ENCODE measurements around the gene DDX54. TPM values are rescaled to one million over a fixed set of nuclear protein-coding genes. Genes with fewer than 3 reads are reported as not detected.

Gene DDX54
- polyA plus RNA-seq, 3 donors: 7.9 to 32.2 (median 13.6) TPM

GRCh38 chr12:113234483-113234882 is 49.2 kb upstream of the DDX54 start:
- Mint-ChIP-seq H3K9me3 (no peaks in the 10 kb centered on the region), H3K27ac (peak overlapping the region in 5 of 7 donors; percentile 6 to 100 (median 98))
- no peak overlapping the region for H3K9ac ChIP-seq (ENCODE audit: insufficient read depth, low read length, poor library complexity, severe bottlenecking)

GRCh38 chr12:113233967-113234366 is 48.7 kb upstream of the DDX54 start:
- Mint-ChIP-seq H3K4me3 (no peak overlapping the region), H3K9me3 (no peaks in the 10 kb centered on the region), H3K4me1 (peaks cover 91% of the 10 kb centered on the region), H3K36me3 (peaks cover 52 to 74% of the 10 kb centered on the region in 2 donors), H3K27me3 (ENCODE audit: low read depth in 3 of 3) (no peaks in the 10 kb centered on the region), H3K27ac (peak overlapping the region; percentile 6 to 100 (median 98))
- 60% methylated on average over 1 of the region's 4 CpGs for WGBS (ENCODE audit: insufficient coverage)
- H3K27ac ChIP-seq (ENCODE audit: low read depth in 1 of 2, low read length in 2 of 2): peak overlapping the region; percentile 94 to 99
- H4K20me1 ChIP-seq (ENCODE audit: insufficient read depth, low read length): peaks cover 10% of the 10 kb centered on the region
- peaks cover 26 to 53% of the 10 kb centered on the region in 2 donors for H3K36me3 ChIP-seq (replicated peaks in 1 of 2; ENCODE audit: control insufficient read depth in 1 of 2, insufficient read depth in 2 of 2, low read length in 2 of 2)
- peaks cover 69% of the 10 kb centered on the region for H3K79me2 ChIP-seq (ENCODE audit: insufficient read depth, low read length)
- H3K9ac ChIP-seq (ENCODE audit: insufficient read depth, low read length, poor library complexity, severe bottlenecking): peak overlapping the region; percentile 71
- H3K9me3 ChIP-seq (replicated peaks in 1 of 2; ENCODE audit: control insufficient read depth in 1 of 2, insufficient read depth in 1 of 2, low read length in 2 of 2): no peaks in the 10 kb centered on the region
- H3K4me1 ChIP-seq (ENCODE audit: control insufficient read depth in 1 of 2, insufficient read depth in 2 of 2, low read length in 2 of 2): peaks cover 89 to 98% of the 10 kb centered on the region in 2 donors
- TF ChIP-seq, protein P1, sequence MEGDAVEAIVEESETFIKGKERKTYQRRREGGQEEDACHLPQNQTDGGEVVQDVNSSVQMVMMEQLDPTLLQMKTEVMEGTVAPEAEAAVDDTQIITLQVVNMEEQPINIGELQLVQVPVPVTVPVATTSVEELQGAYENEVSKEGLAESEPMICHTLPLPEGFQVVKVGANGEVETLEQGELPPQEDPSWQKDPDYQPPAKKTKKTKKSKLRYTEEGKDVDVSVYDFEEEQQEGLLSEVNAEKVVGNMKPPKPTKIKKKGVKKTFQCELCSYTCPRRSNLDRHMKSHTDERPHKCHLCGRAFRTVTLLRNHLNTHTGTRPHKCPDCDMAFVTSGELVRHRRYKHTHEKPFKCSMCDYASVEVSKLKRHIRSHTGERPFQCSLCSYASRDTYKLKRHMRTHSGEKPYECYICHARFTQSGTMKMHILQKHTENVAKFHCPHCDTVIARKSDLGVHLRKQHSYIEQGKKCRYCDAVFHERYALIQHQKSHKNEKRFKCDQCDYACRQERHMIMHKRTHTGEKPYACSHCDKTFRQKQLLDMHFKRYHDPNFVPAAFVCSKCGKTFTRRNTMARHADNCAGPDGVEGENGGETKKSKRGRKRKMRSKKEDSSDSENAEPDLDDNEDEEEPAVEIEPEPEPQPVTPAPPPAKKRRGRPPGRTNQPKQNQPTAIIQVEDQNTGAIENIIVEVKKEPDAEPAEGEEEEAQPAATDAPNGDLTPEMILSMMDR (IDR thresholded peaks at IDR 0.05): no peak
- H2AFZ ChIP-seq (ENCODE audit: insufficient read depth, low read depth, low read length, poor library complexity, severe bottlenecking): no peak overlapping the region
- peak overlapping the region; percentile 64 for H3K4me2 ChIP-seq (replicated peaks; ENCODE audit: extremely low read depth, low read length, poor library complexity, severe bottlenecking)
- peak overlapping the region in 1 of 3 experiments; percentile 56 for H3K4me3 ChIP-seq (replicated peaks in 1 of 3; ENCODE audit: low read depth in 2 of 3, low read length in 3 of 3)
- intact Hi-C loops (cut with micrococcal nuclease): loop anchor here in 1 of 2 donors (2.0 kb wide), 1 partner anchor 19 kb away; no protein-coding TSS in a partner anchor
- no peak for DNase-seq
- H3K27me3 ChIP-seq (ENCODE audit: control insufficient read depth in 2 of 2, insufficient read depth in 2 of 2, low read length in 2 of 2): no peaks in the 10 kb centered on the region

More at GRCh38 chr12:113234483-113234882, 49.2 kb upstream of the DDX54 start:
- H3K4me1 ChIP-seq (ENCODE audit: control insufficient read depth in 1 of 2, insufficient read depth in 2 of 2, low read length in 2 of 2): peaks cover 89 to 98% of the 10 kb centered on the region in 2 donors
- DNase-seq: no peak
- no peak overlapping the region for H3K4me2 ChIP-seq (replicated peaks; ENCODE audit: extremely low read depth, low read length, poor library complexity, severe bottlenecking)
- peak overlapping the region in 1 of 2 donors; percentile 99 for H3K27ac ChIP-seq (ENCODE audit: low read depth in 1 of 2, low read length in 2 of 2)
- 100% methylated on average over 1 of the region's 4 CpGs for whole genome bisulfite sequencing (ENCODE audit: insufficient coverage)
- H2AFZ ChIP-seq (ENCODE audit: insufficient read depth, low read depth, low read length, poor library complexity, severe bottlenecking): no peak overlapping the region
- peaks cover 10% of the 10 kb centered on the region for H4K20me1 ChIP-seq (ENCODE audit: insufficient read depth, low read length)
- H3K79me2 ChIP-seq (ENCODE audit: insufficient read depth, low read length): peaks cover 74% of the 10 kb centered on the region
- peaks cover 30 to 55% of the 10 kb centered on the region in 2 donors for H3K36me3 ChIP-seq (replicated peaks in 1 of 2; ENCODE audit: control insufficient read depth in 1 of 2, insufficient read depth in 2 of 2, low read length in 2 of 2)
- no peak overlapping the region for H3K4me3 Mint-ChIP-seq
- H3K9me3 ChIP-seq (replicated peaks in 1 of 2; ENCODE audit: control insufficient read depth in 1 of 2, insufficient read depth in 1 of 2, low read length in 2 of 2): no peaks in the 10 kb centered on the region
- peaks cover 90% of the 10 kb centered on the region for H3K4me1 Mint-ChIP-seq
- peaks cover 57 to 74% of the 10 kb centered on the region in 2 donors for H3K36me3 Mint-ChIP-seq
- TF ChIP-seq, protein P1 (IDR thresholded peaks at IDR 0.05): no peak
- H3K27me3 Mint-ChIP-seq (ENCODE audit: low read depth in 3 of 3): no peaks in the 10 kb centered on the region
- H3K4me3 ChIP-seq (replicated peaks in 1 of 3; ENCODE audit: low read depth in 2 of 3, low read length in 3 of 3): no peak overlapping the region
- no peaks in the 10 kb centered on the region for H3K27me3 ChIP-seq (ENCODE audit: control insufficient read depth in 2 of 2, insufficient read depth in 2 of 2, low read length in 2 of 2)
- intact Hi-C loops (cut with micrococcal nuclease): no loop called here
